Measurements from ENCODE around the gene TCF15. TPM values are rescaled to one million over a fixed set of nuclear protein-coding genes. Genes with fewer than 3 reads are reported as not detected.

The TCF15 gene
- total RNA-seq, 1 donor from 2014 or later: not detected

DNA sequence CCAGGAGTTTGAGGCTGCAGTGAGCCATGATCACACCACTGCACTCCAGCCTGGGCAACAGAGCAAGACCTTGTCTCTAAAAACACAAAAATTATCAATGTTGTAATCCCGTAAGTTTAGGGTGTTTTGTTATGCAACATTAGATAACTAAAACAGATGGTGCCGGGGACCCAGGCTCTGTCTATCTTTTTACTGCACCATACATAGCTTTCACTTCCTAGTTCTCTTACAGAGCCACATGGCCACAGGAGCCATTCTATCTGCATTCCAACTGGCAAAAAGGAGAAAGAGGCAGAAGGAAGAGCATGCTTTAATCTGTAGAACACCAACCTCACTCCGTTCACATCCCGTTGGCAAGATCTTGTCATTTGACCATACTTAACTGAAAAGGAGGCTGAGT lies 5.4 kb upstream of the TCF15 start:
- DNase-seq (ENCODE audit: low spot score): no peak
- ATAC-seq: no peak

DNA sequence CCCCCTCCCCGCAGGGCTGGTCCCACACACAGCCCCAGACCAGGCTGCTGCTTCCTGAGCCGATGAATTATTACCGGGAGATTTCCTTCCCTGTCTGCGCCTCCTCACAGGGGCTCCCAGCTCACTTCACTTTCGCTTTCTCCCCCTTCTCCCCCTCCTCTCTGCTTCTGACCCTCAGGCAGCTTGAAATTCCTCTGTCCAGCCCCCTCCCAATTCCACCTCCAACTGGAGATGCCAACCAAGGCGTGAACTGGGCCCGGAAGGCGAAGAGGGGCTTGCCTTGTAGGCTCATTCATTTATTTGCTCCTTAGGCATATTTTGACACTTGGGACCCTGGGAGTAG lies 1.7 kb upstream of the TCF15 start:
- no peak for DNase-seq (ENCODE audit: low spot score)
- ATAC-seq: peak; percentile 34

DNA sequence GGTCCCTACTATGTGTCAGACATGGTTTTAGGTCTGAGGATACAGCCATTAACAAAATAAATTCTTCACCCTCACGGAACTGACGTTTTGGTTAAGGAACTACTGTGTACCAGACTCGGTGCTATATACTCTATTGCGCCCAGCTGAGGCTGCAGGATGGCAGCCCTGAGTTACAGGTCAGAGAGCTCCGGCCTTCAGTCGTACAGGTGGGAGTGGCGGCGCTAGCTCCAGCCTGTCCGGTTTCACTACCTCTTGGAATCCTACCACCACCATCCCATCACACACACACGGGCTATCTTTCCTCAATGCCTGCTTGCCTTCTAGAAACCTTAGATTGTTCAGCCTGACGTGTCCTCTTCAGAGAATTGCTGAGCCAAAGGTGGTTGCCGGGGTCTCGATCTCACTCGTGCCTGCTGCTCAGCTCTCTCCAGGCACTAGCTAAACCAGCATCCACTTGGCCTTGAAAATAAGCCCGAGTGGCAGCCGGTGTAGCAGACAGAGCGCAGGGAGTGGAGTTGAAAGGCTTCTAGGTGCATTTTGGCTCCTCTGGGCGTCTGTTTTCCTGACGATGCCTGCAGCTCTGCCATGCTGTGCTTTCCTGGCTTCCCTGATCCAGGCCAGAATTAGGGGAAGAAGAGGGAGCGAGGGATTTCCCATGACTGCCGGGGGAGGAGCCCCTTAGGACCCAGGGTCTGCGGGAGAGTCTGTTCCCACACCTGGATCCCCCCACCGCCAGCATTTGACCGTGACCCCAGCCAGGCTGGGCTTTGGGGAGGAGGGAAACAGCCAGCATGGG lies 1.1 kb upstream of the TCF15 start:
- DNase-seq (ENCODE audit: low spot score) (no peak), ATAC-seq (no peak)

DNA sequence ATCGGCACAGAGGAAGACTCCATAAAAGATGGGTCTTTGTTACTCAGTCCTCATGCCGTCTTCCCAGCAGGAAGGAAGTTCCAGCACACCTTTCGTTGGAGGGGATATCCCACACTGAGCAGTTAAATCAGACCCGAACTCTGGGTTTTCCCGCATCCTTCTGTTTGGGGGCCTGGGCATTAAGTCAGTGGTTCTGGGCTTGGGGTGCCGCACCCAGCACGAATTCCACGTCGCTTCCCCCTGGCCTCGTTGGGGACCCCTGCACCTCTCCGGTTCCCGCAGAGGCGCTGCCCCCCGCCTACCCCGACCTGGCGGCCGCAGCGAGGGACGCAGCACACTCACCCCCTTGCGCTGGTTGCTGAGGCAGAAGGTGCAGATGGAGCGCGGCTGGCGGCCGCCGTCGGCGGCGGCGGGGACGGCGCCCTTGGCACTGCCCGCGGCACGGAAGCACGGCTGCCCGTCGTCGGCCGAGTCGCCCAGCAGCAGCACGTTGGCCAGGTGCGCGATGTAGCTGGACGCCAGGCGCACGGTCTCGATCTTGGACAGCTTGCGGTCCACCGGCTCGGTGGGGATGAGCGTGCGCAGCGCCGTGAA lies 641 bp downstream of the TCF15 start:
- DNase-seq (ENCODE audit: low spot score): no peak
- no peak for ATAC-seq

DNA sequence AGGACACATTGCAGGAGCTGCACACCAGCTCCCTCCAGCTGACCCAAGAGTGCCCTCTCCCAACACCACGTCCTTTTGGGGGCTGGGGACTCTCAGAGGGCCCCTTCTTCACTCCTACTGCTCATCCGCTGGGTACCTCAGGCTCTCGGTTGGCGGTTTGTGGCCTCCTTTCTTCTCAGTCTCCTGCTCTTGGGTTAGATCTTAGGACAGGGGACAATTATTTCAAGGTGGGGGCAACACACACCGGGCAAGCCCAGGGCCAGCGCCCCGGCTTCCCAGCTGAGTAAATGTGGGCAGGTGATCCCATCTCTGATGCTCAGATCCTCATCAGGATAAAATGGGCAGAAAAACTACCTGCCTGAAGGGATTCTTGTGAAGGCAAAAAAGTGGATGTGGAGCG lies 1.1 kb downstream of the TCF15 start:
- no peak for DNase-seq (ENCODE audit: low spot score)
- no peak for ATAC-seq

DNA sequence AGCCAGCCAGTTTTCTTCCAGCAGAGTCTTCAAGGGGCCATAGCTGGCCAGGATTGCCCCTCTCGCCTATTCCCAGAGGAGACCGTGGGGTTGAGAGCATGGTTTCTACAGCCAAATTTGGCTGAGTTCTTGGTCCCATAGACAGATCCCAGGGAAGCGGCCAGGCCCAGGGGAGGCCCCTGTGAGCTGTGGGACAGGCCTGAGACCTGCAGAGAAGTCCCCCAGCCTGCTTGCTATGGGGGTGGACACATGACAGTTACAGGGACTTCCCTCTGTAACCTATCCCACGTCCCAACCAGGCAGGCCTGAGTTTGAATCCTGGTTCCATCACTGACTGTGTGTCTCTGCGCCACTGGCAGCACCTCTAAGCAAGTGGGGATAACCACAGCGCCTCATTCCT lies 2.6 kb downstream of the TCF15 start:
- ATAC-seq (no peak), DNase-seq (ENCODE audit: low spot score) (no peak)

DNA sequence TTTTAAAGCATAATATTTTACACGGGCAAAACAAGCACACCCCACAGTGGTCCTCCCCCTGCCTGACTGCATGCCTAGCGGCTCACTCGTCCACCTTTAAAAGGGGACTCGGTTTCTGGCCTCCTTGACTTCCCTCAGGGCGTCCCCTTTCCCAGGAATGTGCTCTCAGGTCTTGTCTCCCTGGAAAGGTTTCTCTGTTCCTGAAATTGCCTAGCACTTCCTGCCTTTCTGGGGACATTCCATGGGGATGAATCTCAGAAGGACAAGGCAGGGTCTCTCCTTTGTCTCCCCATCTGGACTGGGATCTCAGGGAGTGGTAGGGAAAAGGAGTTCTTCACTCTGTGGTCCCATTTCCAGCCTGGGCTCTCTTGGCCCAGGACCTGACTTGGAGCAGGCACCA lies 4.9 kb downstream of the TCF15 start:
- ATAC-seq (no peak), DNase-seq (ENCODE audit: low spot score) (no peak)

DNA sequence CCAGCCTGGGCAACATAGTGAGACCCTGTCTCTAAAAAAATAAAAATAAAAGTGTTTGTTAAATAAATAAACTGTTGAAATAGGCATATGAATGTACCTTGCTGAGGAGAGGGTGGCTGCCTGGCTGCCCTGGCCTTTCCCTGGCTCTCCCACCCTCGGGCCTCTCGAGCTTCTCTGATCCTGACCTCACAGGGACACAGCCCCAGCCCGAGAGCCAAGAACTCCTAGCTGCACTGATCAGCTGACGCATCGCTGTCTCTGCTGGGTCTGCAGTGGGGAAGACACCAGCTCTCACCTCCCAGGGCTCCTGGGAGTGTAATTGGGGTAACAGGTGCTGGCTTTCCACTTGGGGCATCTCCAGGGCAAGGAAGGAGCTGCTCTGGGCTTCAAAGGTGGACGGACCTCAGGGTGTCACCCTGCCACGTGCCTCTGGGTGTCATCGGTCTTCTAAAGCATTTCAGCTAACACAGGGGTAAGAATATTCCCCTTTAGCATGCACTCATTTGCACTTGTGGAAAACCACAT lies 6.9 kb downstream of the TCF15 start:
- ATAC-seq (no peak), DNase-seq (ENCODE audit: low spot score) (no peak)

DNA sequence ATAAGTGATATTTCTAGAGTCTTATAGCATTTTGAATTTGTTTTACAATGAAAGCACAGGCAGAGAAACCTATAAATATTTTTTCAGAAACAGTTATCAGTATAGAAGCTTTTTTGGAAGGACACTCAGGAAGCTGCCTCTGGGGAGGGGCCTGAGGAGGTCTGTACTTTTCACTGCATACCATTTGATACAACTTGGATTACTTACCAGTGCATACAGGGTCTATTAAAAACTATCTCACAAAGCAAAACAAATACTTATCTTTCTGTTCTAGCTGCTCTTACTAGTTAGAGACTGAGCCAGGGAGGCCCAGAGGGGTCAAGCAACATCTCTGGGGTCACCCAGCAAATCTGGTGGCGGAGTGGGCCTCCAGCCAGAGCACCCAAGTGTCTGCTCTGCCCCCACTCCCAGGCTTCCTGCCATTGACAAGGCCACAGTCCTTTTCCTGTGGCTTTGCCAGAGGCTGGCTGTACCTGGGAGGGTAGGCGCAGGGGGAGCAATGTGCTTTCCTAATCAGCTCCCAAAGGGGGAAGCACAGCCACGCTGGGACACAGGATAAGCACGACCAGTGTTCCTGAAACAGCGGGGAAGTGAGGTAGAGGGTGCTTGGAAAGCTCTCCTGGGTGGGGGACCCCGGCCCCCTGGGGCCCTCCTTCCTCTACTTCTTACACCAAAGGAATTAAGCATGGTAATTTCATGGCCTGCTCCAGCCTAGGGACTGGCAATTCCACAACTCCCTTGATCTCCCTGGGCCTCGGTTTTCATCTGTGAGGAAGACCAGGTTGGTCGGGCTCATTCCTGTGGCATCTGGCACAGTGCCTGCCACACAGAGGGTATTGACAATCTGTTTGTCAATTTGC lies 7.8 kb downstream of the TCF15 start:
- DNase-seq (ENCODE audit: low spot score): no peak
- ATAC-seq: peak; percentile 64

DNA sequence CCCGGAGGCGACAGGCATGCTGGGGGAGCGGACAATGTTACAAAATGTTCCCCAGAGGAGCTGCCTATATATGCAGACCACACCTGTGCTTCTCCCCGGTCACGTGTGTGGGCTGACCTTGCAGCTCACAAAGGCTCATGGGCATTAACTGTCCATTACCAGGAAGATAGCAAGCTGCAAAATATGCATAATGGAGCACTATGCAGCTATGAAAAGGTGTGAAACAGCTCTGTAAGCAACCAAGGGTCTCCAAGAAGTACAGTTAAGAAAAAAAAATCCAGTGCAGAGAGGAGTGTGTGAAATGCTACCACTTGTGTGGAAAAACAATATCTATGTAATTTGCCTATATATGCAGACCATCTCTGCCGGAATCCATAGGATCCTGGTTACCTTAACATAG lies 9.4 kb downstream of the TCF15 start:
- no peak for ATAC-seq
- DNase-seq (ENCODE audit: low spot score): no peak

DNA sequence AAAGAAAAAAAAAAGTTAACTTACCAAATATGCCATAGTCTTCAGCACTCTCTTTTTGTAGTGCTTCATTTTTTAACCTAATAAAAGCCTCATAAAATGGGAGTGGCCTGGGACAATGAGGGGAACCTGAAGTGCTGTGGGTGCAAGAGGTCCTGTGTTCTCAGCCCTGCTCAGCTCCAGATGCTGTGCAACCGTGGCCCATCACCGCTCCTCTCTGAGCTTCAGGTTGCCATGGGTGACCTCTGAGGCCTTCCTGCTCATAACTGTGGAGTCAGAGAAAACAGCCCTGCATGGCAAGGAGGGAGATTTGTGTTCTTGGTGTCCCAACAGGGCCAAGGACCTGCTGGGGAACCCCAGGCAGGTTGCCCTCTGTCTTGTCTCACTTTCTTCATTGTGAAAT lies 10.0 kb downstream of the TCF15 start:
- ATAC-seq: no peak
- no peak for DNase-seq (ENCODE audit: low spot score)

DNA sequence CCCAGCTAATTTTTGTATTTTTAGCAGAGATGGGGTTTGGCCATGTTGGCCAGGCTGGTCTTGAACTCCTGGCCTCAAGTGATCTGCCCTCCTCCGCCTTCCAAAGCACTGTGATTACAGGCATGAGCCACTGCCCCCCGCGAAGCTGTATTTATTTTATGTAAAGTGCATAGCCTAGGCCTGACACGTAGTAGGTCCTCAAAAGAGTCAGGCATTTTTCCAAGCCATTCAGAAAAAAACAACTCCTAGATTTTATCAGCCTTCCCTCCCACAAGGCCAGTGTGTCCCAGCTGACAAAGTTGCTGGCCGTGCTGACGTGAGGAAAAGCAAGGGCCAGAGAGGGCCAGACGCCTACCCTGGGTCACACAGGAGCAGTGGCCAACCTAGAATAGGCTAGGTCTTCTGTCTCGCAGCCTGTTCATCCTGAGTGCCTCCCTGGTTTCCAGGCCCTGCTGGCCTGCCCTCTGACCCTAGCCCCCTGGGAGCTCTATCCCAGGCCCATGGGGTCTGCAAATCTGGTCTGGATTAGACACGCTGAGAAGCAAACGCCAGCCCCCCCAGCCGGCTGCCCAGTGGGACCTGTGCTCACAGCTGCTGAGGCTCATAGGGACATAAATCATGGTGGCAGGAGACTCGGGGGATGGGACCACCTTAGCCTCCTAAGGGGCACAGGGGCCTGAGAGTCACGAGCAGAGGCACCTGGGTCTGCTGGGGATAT lies 11.8 kb downstream of the TCF15 start:
- ATAC-seq: no peak
- DNase-seq (ENCODE audit: low spot score): no peak

DNA sequence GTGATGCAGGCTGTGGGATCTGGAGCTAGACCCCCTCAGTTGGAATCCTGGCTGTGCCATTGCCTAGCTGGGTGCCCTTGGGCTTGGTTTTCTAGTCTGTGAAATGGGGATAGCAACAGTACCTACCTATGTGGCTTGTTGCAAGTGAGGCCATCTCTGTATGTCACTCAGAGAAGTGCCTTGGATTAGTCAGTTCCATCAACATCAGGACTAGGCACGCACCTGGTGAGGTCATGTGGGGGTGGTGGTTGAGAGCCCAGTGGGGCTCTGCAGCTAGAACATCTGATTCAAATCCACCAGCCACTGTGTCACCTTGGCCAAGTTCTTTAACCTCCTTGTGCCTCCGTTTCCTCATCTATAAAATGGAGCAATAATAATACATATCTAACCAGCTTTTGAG lies 12.5 kb downstream of the TCF15 start:
- ATAC-seq (no peak), DNase-seq (ENCODE audit: low spot score) (no peak)

DNA sequence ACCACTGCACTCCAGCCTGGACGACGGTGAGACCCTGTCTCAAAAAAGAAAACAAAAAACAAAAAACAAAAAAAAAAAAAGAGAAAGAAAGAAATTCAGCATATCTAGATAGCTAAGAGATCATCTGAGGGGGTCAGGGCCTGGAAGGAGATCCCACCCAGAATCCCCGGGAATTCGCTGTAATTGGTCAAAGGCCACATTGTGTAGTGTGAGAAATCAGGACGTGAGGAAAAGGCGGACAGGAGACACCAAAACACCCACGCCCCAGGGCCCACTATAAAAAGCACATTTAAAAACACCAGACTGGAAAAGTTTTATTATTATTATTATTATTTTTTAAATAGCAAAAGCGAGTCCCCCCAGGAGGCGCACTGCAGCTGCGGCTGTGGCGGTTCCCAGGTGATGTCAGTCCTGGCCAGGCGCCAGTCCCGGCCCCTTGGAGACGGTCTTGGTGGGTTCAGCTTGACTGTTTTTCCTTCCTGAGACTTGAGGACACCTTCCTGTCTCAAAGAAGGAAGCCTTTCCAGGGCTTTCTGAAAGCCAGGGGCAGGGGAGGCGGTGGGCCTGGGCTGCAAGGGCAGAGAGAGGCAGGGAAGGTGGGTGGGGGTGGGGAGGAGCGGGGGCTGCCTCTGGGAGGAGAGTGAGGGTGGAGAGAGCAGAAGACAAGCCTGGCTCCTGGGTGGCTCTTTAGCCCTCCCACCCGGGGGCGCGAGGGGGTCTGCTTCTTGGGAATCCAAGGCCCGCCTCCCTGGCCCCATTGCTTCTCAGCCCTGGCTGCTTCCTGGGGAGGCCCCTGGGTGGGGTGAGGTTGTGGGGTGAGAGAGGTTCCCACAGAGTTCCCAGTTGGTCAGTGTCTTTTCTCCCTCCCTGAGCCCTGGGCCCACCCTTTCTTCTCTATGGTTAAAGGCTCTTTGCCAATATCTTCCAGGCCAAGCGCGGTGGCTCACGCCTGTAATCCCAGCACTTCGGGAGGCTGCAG lies 14.5 kb downstream of the TCF15 start:
- no peak for ATAC-seq
- no peak for DNase-seq (ENCODE audit: low spot score)

DNA sequence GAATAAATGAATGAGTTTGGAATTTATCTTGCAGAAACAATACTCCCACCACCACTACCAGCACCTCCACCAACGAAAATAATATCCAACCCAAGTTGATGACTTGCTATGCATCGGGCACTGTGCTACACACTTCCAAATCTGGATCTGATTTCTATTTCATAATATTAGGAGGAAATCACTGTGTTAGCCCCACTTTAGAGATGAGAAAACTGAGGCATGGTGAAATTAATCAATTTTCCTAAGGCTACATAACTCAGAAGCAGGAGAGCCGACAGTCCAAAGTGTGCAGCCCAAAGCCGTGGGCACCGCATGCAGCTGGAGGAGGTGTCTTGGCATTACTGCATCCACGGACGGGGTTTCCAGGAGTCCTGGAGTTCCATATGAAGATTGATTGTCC lies 17.6 kb downstream of the TCF15 start:
- no peak for DNase-seq (ENCODE audit: low spot score)
- no peak for ATAC-seq

DNA sequence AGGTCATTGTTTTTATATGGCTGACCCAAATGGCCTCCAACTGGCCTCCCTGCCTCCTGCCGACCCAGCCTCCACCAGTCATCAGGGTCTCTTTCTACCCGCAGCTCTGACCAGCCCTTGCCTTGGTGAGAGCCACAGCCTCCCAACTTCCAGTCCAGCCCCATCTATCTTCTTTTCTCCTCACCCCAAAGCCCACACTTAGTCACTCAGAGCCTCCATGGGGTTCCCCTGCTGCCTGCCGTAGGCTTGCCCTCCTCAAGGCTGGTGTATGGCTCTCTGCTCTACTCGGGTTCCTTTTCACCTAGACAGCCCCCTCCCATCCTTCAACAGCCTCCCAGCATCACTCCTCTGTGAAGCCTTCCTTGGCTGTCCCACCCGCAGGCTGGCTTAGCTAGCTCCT lies 18.2 kb downstream of the TCF15 start:
- ATAC-seq: no peak
- DNase-seq (ENCODE audit: low spot score): no peak

DNA sequence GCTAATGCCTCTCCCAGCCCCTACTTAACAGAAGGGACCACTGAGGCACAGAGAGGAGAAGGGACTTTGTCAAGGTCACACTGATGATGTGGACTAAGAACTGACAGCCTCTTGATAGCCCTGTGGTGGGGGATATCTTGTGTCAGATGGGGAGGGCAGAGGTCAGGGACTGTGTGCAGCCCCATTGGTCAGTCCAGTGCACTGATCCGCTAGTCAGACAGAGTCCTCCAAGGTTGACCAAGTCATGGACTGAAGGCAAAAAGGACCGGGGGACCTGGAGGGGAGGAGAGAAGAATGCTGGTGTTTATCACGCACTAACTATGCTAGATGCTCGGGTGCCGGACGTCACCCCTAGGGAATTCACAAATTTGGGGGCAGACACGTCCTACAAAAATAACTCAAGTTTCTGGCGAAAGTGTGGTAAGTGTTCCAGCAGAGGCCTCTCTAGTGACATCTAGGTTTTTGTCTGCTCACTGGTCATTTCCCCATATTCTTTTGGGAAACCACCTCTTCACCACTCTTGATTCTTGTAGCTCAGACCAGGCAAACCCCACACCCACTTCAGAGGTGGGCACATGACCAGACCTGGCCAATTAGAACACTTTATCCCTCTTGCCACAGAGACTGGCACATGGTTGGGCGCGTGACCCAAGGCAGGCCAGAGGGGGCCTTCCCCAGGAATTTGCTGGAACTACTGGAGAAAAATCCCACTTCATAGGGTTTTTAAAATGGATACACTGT lies 21.0 kb downstream of the TCF15 start:
- DNase-seq (ENCODE audit: low spot score): no peak
- ATAC-seq: no peak

DNA sequence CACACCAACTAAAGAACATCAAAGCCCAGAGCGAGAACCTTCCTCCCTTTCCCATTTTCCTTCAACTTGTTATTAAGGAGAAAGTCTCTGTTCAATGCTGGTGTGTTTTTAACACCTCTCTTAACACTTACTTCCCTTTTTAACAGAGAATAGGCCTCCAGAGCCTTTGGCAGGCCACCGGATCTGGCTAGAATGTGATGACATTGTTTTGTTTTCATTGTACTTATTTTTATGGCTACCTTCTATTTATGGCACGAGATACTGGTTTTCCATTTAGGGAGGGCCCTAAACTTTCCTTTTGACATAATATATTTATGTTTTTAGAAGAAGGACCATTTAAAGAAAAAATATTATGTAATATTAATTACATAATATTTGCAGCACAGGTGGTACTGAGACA lies 21.6 kb downstream of the TCF15 start:
- DNase-seq (ENCODE audit: low spot score): no peak
- no peak for ATAC-seq

DNA sequence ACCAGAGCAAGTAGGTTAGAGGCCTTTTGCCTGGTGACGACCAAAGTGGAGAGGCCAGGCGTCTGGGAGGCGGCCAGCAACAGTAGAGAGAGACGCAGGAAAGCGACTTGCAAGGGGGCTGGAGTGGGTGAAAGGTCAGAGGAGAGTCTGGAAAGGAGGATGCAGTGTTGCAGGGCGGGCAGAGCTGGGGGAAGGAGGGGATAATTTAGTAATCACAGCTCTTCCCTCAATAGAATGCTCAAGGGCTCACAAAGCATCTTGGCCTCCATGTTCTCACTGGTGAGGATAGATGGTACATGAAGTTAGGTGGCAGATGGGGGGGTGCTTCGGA lies 25.2 kb downstream of the TCF15 start:
- no peak for DNase-seq (ENCODE audit: low spot score)

More for the DNA sequence above, 25.2 kb downstream of the TCF15 start:
- ATAC-seq: no peak
